K562 (cell line): ENCODE data around the gene TMEM150C. TPM values are rescaled to one million over a fixed set of nuclear protein-coding genes. Genes with fewer than 3 reads are reported as not detected.
A peak's percentile ranks its signal among the peaks of the same experiment; 100 is the strongest.

Experiments used
- ATAC-seq: fragments of 200-7000 bp; cut with Tn5 transposase; 3 replicates; pipeline ENCODE4 v1.9.1; 2020; ENCODE audit warnings: moderate library complexity
- BruUV-seq: library from RNA; stranded (reverse); fragments of 400-500 nt; replicated peaks from 2 replicates; lab custom pipeline; 2021; lab: Mats Ljungman, UMichigan
- CTCF ChIA-PET: fragments of 300-600 bp; formaldehyde crosslinking; extraction: SDS; loops from one replicate; lab custom pipeline; 2021; ENCODE audit warnings: low intra/inter-chr PET ratio; lab: Yijun Ruan, JAX
- POLR2A ChIA-PET: fragments of 300-600, 350-650 bp; sonication (Branson Sonifier 250); formaldehyde crosslinking; extraction: SDS; loops from one replicate; lab custom pipeline; 2021; ENCODE audit warnings: antibody characterized with exemption, inconsistent platforms; lab: Yijun Ruan, JAX
- DNase-seq, 4 experiments: peaks; one replicate each; pipeline versions ENCODE4 v3.0.0 to v3.0.0-alpha.2; 2011 to 2018; ENCODE audit warnings: low spot score in 3 of 4, mixed read lengths in 3 of 4; ENCODE audit errors: extremely low read depth in 1 of 4
- FAIRE-seq: peaks from 2 replicates; lab custom pipeline; 2011; peaks lifted over from hg19 to GRCh38; lab: Jason Lieb, UNC
- H2AFZ ChIP-seq: 2 replicates; pipeline ENCODE4 v1.6.0; 2011; ENCODE audit warnings: low read depth, low read length, control low read depth, inconsistent platforms
- H3K27ac ChIP-seq: fragments of 200-600 bp; 3 replicates; pipeline ENCODE4 v1.8.0; 2011; ENCODE audit warnings: low read depth, mild to moderate bottlenecking, control low read depth, inconsistent platforms, low read length, moderate library complexity, mixed read lengths; ENCODE audit errors: extremely low read depth
- H3K27me3 ChIP-seq, 2 experiments: fragments of 300-600 bp in 1 of 2; 2 replicates in 1 of 2; 3 replicates in 1 of 2; pipeline versions ENCODE4 v1.6.0 to v1.8.0; 2011; ENCODE audit warnings: inconsistent platforms in 2 of 2, low read length in 2 of 2, mild to moderate bottlenecking in 1 of 2, mixed read lengths in 1 of 2, moderate library complexity in 1 of 2; ENCODE audit not compliant: control insufficient read depth in 2 of 2, insufficient read depth in 2 of 2
- H3K36me3 ChIP-seq: fragments of 300-600 bp; 3 replicates; pipeline ENCODE4 v1.8.0; 2011; ENCODE audit warnings: mild to moderate bottlenecking, low read length, inconsistent platforms; ENCODE audit not compliant: control insufficient read depth, insufficient read depth
- H3K4me1 ChIP-seq, 2 experiments: fragments of 200-600 bp in 1 of 2; replicated peaks in 1 of 2; 2 replicates in 1 of 2; 3 replicates in 1 of 2; pipeline versions ENCODE4 v1.5.1 to v1.8.0; 2011; ENCODE audit warnings: inconsistent platforms in 2 of 2, low read length in 2 of 2, mild to moderate bottlenecking in 1 of 2, mixed read lengths in 1 of 2, moderate library complexity in 1 of 2; ENCODE audit not compliant: control insufficient read depth in 2 of 2, insufficient read depth in 2 of 2
- H3K4me2 ChIP-seq: 2 replicates; pipeline ENCODE4 v1.6.1; 2011; ENCODE audit warnings: low read length, control low read depth, inconsistent platforms, mixed read lengths; ENCODE audit not compliant: insufficient read depth
- H3K4me3 ChIP-seq: fragments of 200-600 bp; sonication (generic), shearing (Covaris generic); 2 replicates; pipeline ENCODE4 v1.5.1; 2016; ENCODE audit warnings: control low read depth, inconsistent platforms
- H3K79me2 ChIP-seq: fragments of 200-600 bp; 3 replicates; pipeline ENCODE4 v1.8.0; 2011; ENCODE audit warnings: low read length, inconsistent platforms; ENCODE audit not compliant: control insufficient read depth, insufficient read depth
- H3K9ac ChIP-seq, 2 experiments: 2 replicates each; pipeline versions ENCODE4 v1.6.0 to v1.6.1; 2011; ENCODE audit warnings: low read depth in 2 of 2, low read length in 2 of 2, control low read depth in 1 of 2, inconsistent platforms in 1 of 2, mild to moderate bottlenecking in 1 of 2, mixed read lengths in 1 of 2; ENCODE audit not compliant: insufficient read depth in 1 of 2
- H3K9me1 ChIP-seq: one replicate; pipeline ENCODE4 v1.6.0; 2011; ENCODE audit warnings: inconsistent platforms, mild to moderate bottlenecking, low read length, moderate library complexity; ENCODE audit not compliant: control insufficient read depth, insufficient read depth
- H3K9me3 ChIP-seq: replicated peaks from 2 replicates; pipeline ENCODE4 v1.5.1; 2011; ENCODE audit warnings: low read depth, low read length, inconsistent platforms; ENCODE audit not compliant: control insufficient read depth, insufficient read depth
- H4K20me1 ChIP-seq: replicated peaks from 2 replicates; pipeline ENCODE4 v1.6.1; 2011; ENCODE audit warnings: low read length, inconsistent platforms, mixed read lengths; ENCODE audit not compliant: control insufficient read depth, insufficient read depth
- ARNT ChIP-seq, 2 experiments: fragments of 450-650 bp; IDR thresholded peaks; 2 replicates each; pipeline ENCODE4 v1.6.1; 2016; ENCODE audit warnings: mild to moderate bottlenecking in 1 of 2
- C11orf30 ChIP-seq: fragments of 450-650 bp; IDR thresholded peaks from 2 replicates; pipeline ENCODE4 v1.6.1; 2016; ENCODE audit warnings: low read depth, mild to moderate bottlenecking
- CEBPG ChIP-seq, 3 experiments: fragments of 200-800 bp in 1 of 3; sonication (Bioruptor generic) in 1 of 3; sonication (generic) in 1 of 3; formaldehyde crosslinking in 1 of 3; IDR thresholded peaks in 2 of 3; conservative IDR thresholded peaks in 1 of 3; 2 replicates each; pipeline versions ENCODE4 v1.6.1 to v1.8.0; 2016 to 2022; ENCODE audit warnings: missing compliant biosample characterization in 2 of 3, missing genetic modification characterization in 2 of 3, mild to moderate bottlenecking in 1 of 3, missing genetic modification reagents in 1 of 3
- GABPA ChIP-seq: fragments of 200-800 bp; sonication (Bioruptor generic); conservative IDR thresholded peaks from 2 replicates; pipeline ENCODE4 v1.6.1; 2016; ENCODE audit warnings: low read depth, missing genetic modification characterization, missing compliant biosample characterization
- HINFP ChIP-seq: fragments of 450-650 bp; conservative IDR thresholded peaks from 2 replicates; pipeline ENCODE4 v1.6.1; 2016; ENCODE audit warnings: missing genetic modification characterization, low read depth, mild to moderate bottlenecking, control low read depth, missing compliant biosample characterization
- MAFG ChIP-seq: fragments of 450-650 bp; conservative IDR thresholded peaks from 2 replicates; pipeline ENCODE4 v1.6.1; 2016; ENCODE audit warnings: missing genetic modification characterization, missing compliant biosample characterization
- MAZ ChIP-seq, 2 experiments: fragments of 450-650 bp in 1 of 2; sonication (generic) in 1 of 2; formaldehyde crosslinking; IDR thresholded peaks in 1 of 2; conservative IDR thresholded peaks in 1 of 2; 2 replicates each; pipeline versions ENCODE4 v1.4.0 to v1.5.0; 2020; ENCODE audit warnings: mild to moderate bottlenecking in 1 of 2, missing genetic modification reagents in 1 of 2
- NR1H2 ChIP-seq: sonication (generic); formaldehyde crosslinking; IDR thresholded peaks from 2 replicates; pipeline ENCODE4 v1.4.0; 2020; ENCODE audit warnings: mild to moderate bottlenecking, missing genetic modification reagents
- PHF20 ChIP-seq: fragments of 450-650 bp; IDR thresholded peaks from 2 replicates; pipeline ENCODE4 v1.6.1; 2018; ENCODE audit not compliant: partially characterized antibody
- TCF7L2 ChIP-seq: fragments of 150-350 bp; IDR thresholded peaks from 2 replicates; pipeline ENCODE4 v1.6.1; 2016; ENCODE audit warnings: low read depth, mild to moderate bottlenecking, low read length, moderate library complexity
- TRIM24 ChIP-seq, 2 experiments: fragments of 450-650 bp; IDR thresholded peaks; 2 replicates each; pipeline ENCODE4 v1.6.1; 2016
- ZNF316 ChIP-seq: fragments of 450-650 bp; IDR thresholded peaks from 2 replicates; pipeline ENCODE4 v1.6.1; 2016
- WGBS: fragments of 100-300 bp; shearing (Covaris generic); methylation state at CpG from one replicate; pipeline ENCODE4 v1.1.6; 2016; ENCODE audit warnings: low coverage, mixed read lengths; ENCODE audit not compliant: insufficient coverage; ENCODE audit errors: missing lambda C conversion rate; 5-methylcytosine and 5-hydroxymethylcytosine counted together
- in situ Hi-C: fragments of 300-500 bp; cut with MboI; formaldehyde crosslinking; loops from 4 replicates; pipeline ENCODE4 v1.15.0; 2018; ENCODE audit warnings: inconsistent platforms, mixed read lengths
- intact Hi-C: fragments of 100-400 bp; cut with micrococcal nuclease; formaldehyde crosslinking; loops from 2 replicates; pipeline ENCODE4 v1.14.2; 2022
- polyA plus RNA-seq, 8 experiments: library from polyadenylated mRNA; depleted of rRNA in 4 of 8; stranded (reverse) in 5 of 8; unstranded in 3 of 8; fragments of >200 nt; fragmentation: Nextera tagmentation in 2 of 8; fragmentation: Illumina TruSeq in 1 of 8; extraction: Ambion mirVana in 2 of 8; extraction: Trizol in 1 of 8; gene quantifications; 2 replicates each; pipeline versions ENCODE4 v1.2.1 to v1.2.3, GENCODE V29; 2011 to 2014; ENCODE audit warnings: inconsistent platforms in 1 of 8, missing spikeins in 1 of 8
- total RNA-seq, 7 experiments: library from RNA; depleted of rRNA in 6 of 7; stranded (reverse); fragments of >200 nt in 6 of 7; fragmentation: Illumina TruSeq in 2 of 7; extraction: Trizol in 2 of 7; gene quantifications; 2 replicates each; pipeline versions ENCODE4 v1.2.1 to v1.2.3, GENCODE V29; 2011 to 2021; ENCODE audit warnings: low replicate concordance in 1 of 7

TMEM150C gene
- total and polyA plus RNA-seq, 9 of the 15 experiments (the other 6 are each of a cell fraction or from before 2014, with no cell fraction given): 0.07 TPM; not detected in 8

DNA sequence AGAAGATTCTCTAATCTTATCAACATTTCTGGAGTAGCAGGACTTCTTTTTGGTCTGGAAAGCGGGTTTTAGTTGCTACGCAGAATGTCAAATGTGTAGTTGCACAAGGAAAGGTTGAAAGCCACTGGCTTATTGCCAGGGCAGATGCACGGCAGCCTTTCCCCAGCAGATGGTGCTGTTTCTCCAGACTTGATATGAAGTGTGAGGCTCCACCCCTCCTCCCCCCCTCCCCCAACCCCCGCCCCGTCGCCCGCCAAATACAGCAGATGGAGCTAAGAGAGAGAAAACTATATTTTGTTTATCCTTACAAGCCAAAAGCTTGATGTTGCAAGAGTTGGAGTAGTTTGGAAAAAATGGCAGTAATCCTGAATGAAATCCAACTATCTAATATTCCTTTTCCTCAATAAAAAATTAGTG is 99.4 kb downstream of the TMEM150C start (continued):
- TF ChIP-seq MAZ (CRISPR knock-in tag; conservative IDR thresholded peaks at IDR 0.05 in 1 of 2, IDR thresholded peaks at IDR 0.05 in 1 of 2) (peak in 1 of 2 experiments; percentile 51; a peak in 2 of 4 replicates), PHF20 (no peak), ARNT (IDR thresholded peaks at IDR 0.05) (no peak), TRIM24 (IDR thresholded peaks at IDR 0.05) (no peak), TCF7L2 (no peak), CEBPG (CRISPR knock-in tag; IDR thresholded peaks at IDR 0.05) (no peak), CEBPG (tag; conservative IDR thresholded peaks at IDR 0.05 in 1 of 2, IDR thresholded peaks at IDR 0.05 in 1 of 2) (0 out of 4 replicates have a peak, but pooled peaks of 1 of the 2 experiments have one; percentile 30), HINFP (tag) (no peak)

GRCh38 chr4:82461710-82462109 is 100.1 kb downstream of the TMEM150C start:
- H4K20me1 ChIP-seq: no peaks in the 10 kb centered on the region
- TF ChIP-seq ZNF316: peak; percentile 77
- no peak for TF ChIP-seq NR1H2 (CRISPR knock-in tag)
- TF ChIP-seq MAFG (tag): peak; percentile 45
- no peak for TF ChIP-seq GABPA (tag)
- peak; percentile 67 for TF ChIP-seq C11orf30
- ChIA-PET POLR2A (no interaction called here), CTCF (interaction anchor here (0.6 to 2.2 kb wide), 5 partner anchors 276 to 1179 kb away, joined by 3 to 27 read pairs (median 5); no protein-coding TSS in a partner anchor)
- no peak overlapping the region for H3K4me2 ChIP-seq
- no peaks in the 10 kb centered on the region for H3K4me1 ChIP-seq
- no peaks in the 10 kb centered on the region for H3K9me1 ChIP-seq
- H2AFZ ChIP-seq: no peak overlapping the region
- in situ Hi-C loops (no loop called here), intact Hi-C loops (loop anchor here (1.0 to 10.0 kb wide), 3 partner anchors 141 to 278 kb away; no protein-coding TSS in a partner anchor)
- H3K27me3 ChIP-seq: no peaks in the 10 kb centered on the region
- BruUV-seq: no TSS peak
- DNase-seq (no peak), FAIRE-seq (no peak), ATAC-seq (no peak)
- H3K79me2 ChIP-seq: no peaks in the 10 kb centered on the region
- H3K9ac ChIP-seq: no peak overlapping the region
- H3K36me3 ChIP-seq: peaks cover 68% of the 10 kb centered on the region
- no peak overlapping the region for H3K27ac ChIP-seq
- H3K9me3 ChIP-seq: no peaks in the 10 kb centered on the region
- WGBS: 74% methylated on average over 2 of the region's 2 CpGs
- H3K4me3 ChIP-seq: no peak overlapping the region
